GM21825 (cell line): Measurements from ENCODE around the gene HOXA4.

Experiments
- ATAC-seq: cut with Tn5 transposase; IDR thresholded peaks from one replicate; pipeline ENCODE4 v1.9.1; 2021; ENCODE audit warnings: mild to moderate bottlenecking, moderate library complexity; ENCODE audit not compliant: unreplicated experiment

The HOXA4 gene

DNA sequence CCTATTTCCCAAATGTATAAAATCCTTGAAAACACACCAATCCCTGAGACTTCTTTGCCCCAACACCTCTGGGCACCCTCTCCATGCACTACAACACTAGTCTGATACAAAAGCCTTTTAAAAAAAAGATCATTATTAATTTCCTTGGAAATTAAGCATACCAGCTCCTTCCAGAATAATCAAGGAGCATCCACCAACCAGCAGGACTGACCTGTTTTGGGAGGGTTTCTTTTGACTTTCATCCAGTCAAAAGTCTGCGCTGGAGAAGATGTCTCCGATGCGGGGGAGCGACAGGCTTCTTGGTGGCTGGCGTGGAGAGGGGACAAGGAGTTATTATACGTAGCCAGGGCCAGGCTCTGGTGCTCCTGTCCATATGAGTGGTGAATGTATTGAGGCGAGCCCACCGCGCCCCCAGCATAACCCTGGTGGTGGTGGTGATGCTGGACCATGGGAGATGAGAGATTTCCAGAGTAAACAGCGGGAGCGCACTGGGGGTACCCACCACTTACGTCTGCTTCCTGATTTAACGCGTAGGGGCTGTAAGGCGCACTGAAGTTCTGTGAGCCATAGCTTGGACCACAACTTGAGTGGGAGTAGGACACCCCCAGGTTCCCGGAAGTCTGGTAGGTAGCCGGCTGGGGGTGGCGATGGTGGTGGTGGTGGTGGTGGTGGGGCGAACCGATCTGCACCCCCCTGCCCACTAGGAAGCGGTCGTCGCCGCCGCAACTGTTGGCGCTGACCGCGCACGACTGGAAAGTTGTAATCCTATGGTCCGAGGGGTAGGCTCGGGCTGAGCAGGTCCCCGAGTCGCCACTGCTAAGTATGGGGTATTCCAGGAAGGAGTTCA, 35.3 kb downstream of the HOXA4 start:
- ATAC-seq = no peak

DNA sequence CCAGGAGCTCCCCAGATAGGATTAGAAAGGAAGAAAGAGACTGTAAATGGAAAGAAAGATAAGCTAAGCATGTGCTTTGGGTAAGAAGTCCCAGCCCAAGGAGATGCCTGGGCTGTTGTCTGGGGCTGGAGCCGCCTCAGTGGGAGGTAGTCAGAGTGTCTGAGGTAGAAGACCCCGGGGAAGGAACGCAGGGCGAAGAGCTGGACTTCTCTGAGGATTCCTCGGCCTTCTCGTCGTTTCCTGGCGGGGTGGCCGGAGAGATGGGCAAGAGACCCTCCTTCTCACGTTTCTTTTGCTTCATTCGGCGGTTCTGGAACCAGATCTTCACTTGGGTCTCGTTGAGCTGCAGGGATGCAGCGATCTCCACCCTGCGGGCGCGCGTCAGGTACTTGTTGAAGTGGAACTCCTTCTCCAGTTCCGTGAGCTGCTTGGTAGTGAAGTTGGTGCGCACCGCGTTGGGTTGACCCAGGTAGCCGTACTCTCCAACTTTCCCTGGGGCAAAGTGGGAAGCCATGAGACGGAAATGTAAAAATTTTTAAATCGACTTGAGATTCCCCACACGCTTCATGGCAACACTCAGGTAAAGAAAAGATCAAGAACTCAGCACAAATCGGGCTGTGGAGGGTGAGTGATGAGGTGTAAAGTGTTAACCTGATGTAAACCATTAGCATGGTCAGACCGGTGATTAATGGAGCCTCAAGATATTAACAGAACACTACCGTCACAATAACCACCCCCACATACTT, 36.1 kb downstream of the HOXA4 start:
- no peak for ATAC-seq

- no peak for ATAC-seq
Measured at GRCh38 chr7:27093184-27093895, 37.2 kb downstream of the HOXA4 start.

DNA sequence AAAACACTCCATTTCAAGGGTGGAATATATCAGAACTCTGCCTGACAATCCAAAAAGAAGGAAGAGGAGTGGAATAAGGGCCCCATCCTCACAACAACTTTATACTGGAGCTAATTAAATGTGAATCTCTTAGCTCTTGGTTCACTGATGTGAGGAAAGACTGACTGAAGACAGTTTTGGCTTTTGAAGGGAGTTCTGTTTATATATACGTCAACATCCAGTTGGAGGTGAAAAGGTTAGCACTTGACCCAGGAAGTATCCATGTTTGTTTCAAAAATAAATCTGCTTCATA, 37.8 kb downstream of the HOXA4 start:
- no peak for ATAC-seq

- no peak for ATAC-seq
Measured at GRCh38 chr7:27091941-27092818, 38.4 kb downstream of the HOXA4 start.

DNA sequence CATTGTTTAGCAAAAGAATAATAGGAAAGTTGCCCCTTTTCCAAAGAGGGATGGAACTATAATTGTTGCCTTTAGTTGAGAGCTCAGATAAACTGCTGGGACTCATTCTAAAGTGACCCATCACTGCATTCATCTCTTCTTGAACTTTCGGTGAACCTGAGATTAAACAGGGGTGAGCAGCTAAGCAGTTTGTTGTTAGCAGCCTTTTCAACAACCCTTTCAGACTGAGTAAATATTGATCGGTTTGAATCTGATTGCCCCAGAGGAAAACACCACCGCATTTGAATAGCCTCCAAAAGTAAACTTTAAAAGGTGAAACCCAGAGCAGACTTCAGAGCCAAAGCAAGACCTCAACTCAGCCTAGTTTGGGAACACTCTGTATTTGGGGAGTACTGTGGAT, 39.5 kb downstream of the HOXA4 start:
- ATAC-seq = no peak

- ATAC-seq = no peak
Measured at GRCh38 chr7:27088002-27088922, 42.3 kb downstream of the HOXA4 start.

GRCh38 chr7:27083646-27084045, 46.9 kb downstream of the HOXA4 start:
- no peak for ATAC-seq

GRCh38 chr7:27082171-27082570, 48.4 kb downstream of the HOXA4 start:
- no peak for ATAC-seq

DNA sequence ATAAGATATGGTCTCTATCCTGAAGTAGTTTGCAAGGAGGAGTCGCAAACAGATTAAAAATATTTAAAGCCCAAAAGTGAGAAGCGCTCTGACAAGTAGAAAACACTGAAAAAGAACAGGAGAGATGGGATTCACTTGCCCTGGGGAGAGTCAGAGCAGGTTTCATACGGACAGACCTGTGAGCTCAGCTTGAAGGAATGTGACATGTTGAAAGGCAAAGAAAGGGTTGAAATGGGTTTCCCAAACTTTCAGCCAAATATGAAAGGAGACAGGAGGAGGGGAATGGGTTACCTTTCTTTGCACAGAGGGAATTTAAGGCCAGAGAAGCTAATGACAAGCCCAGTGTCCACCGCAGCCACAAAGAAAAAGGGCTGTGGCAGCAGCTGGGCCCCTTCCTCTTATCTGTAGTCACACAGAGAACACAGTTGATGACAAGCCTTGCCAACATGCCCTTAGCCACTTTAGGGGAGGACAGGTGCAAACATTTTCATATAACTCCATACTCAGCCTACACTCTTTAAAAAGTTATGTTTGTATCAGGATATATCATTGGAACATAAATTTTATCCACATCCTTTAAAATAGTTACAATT, 49.6 kb downstream of the HOXA4 start:
- ATAC-seq = no peak

GRCh38 chr7:27079234-27079975, 51.2 kb downstream of the HOXA4 start:
- ATAC-seq = no peak

GRCh38 chr7:27078616-27079233, 51.8 kb downstream of the HOXA4 start:
- no peak for ATAC-seq
